Renal cortical epithelial cell (primary cell): ENCODE results near the gene ESR2. TPM values are rescaled to one million over a fixed set of nuclear protein-coding genes. Genes with fewer than 3 reads are reported as not detected.

Experiments
- DNase-seq: peaks from one replicate; pipeline ENCODE4 v3.0.0-alpha.2; 2011; ENCODE audit warnings: low read depth
- total RNA-seq: library from RNA; depleted of rRNA; stranded (reverse); fragments of >200 nt; gene quantifications from 2 replicates; pipeline ENCODE4 v1.2.3, GENCODE V29; 2014

Gene ESR2
- total RNA-seq, 1 donor from 2014 or later = 0.20 TPM

DNA sequence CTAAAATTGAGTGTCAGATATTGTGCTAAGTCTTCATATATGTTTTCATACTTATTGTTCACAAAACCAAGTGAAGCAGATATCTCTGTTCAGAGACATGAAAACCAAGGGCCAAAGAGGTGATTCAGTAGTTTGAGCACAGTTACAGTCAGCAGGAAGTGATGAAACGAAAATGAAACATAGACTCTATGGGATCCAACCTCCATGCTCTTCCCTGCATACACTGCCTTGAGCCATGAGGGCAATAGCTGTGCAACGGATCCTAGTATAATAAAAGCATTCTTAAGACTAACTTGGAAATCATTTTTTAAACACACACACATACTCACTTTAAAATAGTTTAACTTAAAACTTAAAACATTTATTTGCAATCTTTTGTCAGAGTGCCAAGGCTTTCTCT is 27.9 kb downstream of the ESR2 start:
- DNase-seq = peak; percentile 29

DNA sequence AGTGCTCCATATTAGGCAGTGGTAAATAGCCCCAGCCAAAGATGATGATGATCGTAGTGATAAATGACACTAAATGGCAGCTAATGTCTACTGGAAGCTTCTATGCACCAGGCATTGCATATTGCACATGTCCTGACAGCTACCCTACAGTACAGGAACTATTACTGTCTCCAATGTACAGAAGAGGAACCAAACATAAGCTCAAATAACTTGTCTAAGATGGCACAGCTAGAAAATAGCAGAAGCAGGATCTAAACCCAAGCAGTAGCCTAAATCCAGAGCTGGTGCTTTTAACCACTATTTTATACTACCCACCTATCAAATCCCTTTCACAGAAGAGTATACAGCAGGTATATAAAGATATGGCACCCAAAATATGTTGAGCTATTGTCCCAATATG is 28.9 kb downstream of the ESR2 start:
- DNase-seq = no peak

DNA sequence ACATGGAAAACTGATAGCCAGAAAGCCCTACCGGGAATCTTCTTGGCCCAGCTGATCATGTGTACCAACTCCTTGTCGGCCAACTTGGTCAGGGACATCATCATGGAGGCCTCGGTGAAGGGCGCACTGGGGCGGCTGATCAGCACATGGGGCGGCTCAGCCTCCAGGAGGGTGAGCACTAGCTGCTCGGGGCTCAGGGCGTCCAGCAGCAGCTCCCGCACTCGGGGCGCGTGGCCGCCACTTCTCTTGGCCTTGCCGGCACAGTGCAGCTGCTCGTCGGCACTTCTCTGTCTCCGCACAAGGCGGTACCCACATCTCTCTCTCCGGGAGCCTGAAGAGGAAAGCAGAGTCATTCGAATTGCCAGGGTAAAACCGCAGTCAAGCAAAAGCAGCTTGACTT is 33.8 kb downstream of the ESR2 start:
- DNase-seq = no peak

DNA sequence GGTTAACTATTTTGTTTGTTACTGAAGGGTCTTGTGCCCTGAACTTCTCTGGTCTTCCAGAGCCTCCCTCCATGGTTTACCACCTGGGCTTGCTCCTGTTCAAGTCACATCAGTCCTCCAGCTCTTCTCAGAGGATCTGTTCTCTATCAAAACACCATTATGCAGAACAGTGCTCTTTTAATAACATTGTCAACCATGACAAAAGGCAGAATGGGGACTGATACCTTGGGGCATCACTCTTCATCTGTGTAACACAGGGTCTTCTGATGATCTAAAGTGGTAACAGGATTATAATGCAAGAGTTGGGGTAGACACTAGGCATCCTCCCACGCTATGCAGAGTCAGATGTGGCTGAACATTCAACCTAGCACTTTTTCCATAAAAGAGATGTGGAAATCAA is 38.4 kb downstream of the ESR2 start:
- DNase-seq = no peak

DNA sequence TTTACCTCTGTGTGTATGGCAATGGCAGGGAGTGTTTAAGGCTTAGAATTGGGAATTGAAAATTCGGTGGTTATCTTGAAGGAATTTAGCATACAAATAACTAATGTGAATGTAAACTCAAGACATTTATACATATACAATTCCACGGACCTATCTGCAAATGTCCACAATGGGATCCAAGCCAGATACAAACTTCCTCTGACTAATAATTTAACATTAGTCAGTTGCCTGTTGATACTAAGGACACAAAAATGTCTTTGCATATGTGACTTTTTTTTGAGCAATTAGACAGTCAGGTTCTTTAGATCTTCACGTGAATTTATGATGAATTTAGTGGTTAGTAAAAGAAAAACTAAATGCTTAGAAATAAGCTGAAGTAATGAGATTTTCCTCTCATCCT is 40.5 kb downstream of the ESR2 start:
- DNase-seq = no peak

DNA sequence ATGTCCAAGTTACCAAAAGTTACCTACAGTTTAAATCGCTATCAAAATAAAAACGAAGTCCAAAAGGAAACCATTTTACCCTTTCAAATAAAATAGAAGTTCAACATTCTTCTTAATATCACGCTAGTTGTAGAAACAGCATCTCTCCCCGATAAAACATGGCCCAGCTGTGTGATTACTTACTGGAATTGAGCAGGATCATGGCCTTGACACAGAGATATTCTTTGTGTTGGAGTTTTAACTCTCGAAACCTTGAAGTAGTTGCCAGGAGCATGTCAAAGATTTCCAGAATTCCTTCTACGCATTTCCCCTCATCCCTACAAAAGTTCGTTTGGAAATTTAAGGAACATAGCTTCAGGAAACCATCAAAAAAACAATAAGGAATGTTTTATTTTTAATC is 44.8 kb downstream of the ESR2 start:
- DNase-seq = no peak

DNA sequence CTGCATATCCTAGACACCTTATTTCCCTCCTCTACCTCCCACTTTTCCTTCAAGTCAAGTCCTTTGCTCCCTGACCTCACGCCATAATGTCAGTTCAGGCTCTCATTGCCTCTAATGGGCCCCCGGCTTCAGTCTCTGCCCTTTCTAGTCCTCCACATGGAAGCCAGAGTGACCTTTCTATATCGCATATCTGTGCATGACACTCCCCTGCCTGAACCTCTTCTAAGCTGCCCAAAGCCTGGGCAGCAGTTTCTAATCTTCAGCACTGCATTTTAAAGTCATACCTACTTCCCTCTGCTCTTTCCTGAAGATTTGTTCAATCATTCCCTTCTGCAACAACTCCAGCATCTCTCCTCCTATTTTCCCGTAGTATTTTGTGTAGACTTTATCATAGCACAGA is 45.5 kb downstream of the ESR2 start:
- DNase-seq = no peak

DNA sequence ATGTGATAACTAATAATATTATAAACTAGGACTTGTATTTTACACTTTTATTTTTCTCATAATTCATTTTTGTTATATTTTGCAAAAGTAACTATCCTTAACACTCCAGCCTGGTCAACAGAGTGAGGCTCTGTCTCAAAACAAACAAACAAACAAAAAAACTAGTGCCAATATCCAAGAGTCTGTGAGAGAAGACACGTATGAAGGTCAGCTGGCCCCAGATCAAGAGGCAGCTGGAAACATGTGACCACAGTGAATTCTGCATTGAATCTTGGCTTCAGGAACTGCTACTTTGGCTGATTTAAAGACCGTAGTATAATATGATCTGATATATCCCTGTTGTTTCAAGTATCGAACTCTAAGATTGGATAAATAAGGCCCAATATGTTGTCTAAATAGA is 47.0 kb downstream of the ESR2 start:
- no peak for DNase-seq

DNA sequence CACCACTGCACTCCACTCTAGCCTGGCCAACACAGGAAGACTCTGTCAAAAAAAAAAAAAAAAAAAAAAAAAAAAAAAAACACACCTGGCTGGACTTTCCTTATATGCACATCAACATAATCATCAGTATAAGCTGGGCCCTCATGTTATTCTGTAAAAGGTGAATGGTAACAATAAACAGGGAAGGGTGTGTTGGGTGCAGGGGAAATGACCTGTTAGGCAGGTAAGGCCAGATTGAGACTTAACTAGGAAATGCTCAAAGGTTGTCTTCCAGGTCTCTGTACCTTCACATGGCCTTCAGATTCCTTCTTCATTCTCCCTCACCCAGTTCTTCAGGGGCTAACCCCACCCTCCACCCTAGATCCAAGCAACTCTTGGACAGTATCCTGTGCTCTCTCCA is 47.5 kb downstream of the ESR2 start:
- DNase-seq = no peak

DNA sequence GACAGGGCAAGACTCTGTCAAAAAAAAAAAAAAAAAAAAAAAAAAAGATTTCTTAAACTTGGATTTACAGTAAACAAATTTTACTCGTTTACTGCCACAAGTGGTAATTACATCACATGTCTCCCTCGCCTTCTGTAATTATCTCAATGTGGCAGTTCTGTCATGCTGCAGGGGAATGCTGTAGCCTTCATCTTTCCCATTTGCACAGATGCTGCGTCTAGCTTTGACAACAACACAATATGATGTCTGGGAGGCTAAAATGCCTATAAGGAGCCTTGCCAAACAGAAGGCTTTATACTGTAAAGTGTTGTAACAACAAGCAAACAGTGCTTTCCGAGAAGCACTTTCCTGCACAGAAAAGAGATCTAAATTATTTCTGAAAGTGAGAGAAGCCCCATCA is 48.7 kb downstream of the ESR2 start:
- DNase-seq = no peak

DNA sequence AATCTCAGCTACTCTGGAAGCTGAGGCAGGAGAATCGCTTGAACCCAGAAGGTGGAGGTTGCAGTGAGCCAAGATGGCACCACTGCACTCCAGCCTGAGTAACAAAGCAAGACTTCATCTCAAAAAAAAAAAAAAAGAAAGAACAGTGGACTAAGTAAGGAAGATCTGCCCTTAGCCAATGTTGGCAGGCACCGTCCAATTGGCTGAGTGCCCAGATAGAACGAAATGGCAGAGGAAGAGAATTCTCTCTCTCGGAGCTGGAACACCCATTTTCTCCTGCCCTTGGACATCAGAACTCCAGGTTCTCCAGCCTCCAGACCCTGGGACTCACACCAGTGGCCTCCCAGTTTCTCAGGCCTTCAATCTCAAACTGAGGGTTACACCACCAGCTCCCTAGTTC is 49.9 kb downstream of the ESR2 start:
- DNase-seq = no peak

DNA sequence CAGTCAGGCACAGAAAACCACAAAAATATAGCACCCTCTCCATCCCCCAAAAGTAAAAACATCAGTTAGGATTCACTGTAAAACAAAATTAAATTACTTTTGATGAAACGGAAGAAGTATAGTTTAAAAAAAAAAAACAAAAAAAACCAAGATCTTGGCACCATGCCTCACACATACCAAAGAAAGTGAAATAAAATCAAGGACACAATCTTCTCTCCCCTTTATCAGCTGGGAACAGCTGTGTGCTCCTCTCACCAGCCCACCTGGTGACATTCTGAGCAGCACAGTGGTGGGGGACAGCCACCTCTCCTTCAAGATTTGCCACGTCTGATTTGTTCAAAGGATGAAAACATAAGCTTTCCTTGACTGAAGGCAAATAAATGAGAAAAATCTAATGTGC is 55.5 kb downstream of the ESR2 start:
- DNase-seq = no peak

DNA sequence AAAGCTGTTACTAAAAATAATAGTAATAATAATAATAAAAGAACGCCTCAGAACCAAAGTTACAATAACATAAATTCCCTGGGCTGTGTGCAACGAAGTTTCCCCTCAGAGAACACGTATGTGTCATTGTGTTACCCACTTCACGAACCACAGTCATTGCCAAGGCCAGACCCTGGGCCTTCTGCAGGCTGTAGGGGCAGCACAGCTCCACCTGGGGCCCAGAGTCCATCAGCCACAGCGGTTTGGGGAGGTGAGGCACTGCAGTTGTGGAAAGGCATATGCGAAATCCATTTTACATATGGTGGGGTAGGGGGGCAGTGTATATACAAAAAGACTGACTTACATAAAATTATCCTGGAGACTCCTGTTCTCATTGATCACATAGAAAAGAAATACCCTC is 56.1 kb downstream of the ESR2 start:
- DNase-seq = no peak

DNA sequence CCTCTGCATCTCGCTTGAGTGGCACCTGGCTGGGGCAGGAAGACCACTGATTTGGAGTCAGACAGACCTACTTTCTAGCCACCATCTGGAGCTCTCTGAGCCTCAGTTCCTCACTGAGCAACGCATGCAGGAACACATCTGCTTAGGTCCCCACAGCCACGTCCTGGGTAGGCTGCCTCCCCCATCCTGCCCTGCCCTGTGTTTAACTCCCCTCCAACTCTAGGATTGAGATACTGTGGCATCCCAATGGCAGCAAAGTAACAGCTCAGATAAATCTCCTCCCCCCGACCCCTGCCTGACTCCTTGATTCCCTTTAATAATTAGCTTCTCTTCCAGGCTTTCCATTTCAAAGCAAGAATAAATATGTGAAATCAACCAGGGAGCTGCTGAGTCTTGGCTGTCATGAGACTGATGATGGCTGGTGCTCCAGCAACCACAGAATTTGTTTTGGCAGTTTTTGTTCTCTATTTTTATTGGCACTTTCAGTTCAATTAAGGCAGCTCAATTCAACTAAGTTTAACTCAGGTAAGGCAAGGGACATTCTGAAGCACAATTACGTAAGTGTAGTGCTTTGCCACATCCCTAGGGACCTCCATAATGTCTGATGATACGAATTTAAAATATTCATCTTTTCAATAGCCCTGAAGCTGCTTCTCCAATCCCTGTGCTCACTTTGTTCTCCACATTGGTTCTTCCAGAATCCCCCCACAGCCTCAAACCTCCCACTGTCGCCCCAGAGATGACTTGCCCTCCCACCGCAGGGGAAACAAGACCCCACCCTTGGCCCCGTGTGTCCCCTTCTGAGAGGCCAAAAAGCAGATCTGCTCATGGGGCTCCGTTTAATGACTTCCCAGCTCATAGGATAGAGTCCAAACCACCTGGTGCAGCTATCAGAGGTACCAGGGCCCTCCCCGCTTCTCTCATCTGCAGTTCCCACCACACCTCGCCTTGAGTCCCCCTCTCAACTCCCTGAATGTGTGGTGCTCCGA is 58.2 kb downstream of the ESR2 start:
- DNase-seq = peak; percentile 67

DNA sequence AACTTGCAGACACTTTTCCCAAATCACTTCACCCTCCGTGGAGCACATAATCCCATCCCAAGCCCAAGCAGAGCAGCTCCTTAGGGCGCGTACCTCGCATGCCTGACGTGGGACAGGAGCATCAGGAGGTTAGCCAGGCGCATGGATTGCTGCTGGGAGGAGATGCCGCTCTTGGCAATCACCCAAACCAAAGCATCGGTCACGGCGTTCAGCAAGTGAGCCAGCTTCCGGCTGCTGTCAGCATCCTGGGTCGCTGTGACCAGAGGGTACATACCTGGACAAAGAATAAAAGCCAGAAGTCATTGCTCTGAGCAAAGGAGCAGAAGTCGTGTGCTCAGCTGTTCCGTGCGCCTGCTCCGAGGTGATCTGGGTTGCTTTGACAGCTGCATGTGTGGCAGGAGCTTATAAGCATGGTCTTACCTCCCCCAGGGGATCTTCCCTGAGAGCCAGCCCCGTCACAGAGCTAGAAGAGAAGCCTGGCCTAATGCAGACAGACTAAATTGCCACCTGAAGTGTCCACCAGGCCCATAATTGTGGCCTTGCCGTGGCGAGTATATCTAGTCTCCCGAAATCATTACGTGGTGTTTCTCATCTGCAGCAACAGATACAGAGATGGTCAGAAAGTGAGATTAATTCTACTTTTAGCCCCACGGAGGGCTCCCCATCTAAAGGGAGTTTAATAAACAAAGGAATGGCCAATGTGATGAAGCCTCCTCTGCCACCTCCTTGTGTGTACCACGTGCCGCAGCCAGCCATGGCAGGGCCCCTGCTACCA is 59.1 kb downstream of the ESR2 start:
- DNase-seq = peak; percentile 60

DNA sequence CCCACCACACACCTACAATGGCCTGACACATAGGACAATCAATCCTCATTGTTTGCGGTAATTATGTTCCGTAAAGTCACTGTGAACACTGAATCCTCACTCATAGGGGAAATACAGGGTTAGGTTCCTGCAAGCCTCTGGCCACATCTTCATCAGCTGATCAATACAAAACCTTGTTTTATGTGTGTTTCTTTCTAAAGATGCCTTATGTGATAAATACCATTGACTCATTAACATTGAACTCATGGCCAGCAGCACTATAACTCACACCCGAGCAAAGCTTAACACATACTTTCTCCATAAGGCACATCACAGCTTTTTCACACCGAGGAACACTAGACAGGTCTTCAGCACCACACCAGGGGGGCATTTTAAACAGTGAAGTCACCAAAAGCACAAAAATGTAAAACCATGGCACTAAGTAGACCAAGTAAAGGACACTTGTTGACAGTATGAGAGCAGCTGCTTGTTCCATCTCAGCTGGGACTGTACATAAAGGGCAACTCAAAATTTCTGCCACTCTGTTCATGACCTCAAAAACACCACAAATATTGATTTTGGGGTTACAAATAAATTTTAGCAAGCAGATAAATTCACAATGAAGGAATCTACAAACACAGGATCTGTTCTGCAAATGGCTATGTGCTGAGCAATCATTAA is 60.5 kb downstream of the ESR2 start:
- no peak for DNase-seq

DNA sequence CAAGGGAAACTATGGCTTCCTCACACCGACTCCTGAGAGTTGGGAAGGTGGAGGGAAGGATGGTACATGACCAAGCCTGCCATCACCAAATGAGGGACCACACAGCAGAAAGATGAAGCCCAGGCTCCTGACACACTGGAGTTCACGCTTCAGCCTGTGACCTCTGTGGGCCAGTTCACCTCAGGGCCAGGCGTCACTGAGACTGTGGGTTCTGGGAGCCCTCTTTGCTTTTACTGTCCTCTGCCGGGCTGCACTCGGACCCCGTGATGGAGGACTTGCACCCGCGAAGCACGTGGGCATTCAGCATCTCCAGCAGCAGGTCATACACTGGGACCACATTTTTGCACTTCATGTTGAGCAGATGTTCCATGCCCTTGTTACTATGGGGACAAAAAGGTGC is 61.2 kb downstream of the ESR2 start:
- no peak for DNase-seq

DNA sequence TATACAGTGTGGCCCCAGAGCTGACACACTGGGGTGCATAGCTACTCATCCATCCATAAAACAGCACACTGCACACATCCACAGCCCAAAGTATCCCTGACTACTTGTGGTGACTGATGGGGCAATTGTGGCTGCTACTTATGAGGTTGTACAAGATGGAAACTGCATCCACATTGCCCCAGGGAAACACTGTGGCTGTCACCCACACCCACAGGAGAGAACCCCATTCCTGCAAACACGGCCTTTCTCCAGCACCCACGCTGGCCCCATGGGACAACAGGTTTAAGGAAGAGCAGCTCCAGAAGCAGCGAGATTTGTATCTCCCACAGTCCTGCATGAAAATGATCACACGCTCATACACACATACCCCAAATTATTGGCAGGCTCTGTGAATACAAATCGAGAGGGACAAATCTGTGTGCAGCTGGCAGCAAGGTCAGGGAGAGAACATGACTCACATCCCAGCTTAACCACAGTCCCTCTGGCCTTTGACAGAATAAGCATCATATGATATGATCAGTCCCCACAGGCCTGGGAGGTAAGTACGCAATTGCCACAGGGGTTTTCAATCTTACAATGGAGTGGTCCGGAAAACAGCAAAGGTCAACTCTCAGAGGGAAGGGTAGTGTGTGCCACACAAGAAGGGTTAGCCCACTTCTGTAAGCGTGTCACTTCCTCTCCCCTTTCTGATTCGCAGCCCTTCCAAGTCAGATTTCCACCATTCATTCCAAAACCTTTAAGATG is 61.9 kb downstream of the ESR2 start:
- DNase-seq = peak; percentile 78

DNA sequence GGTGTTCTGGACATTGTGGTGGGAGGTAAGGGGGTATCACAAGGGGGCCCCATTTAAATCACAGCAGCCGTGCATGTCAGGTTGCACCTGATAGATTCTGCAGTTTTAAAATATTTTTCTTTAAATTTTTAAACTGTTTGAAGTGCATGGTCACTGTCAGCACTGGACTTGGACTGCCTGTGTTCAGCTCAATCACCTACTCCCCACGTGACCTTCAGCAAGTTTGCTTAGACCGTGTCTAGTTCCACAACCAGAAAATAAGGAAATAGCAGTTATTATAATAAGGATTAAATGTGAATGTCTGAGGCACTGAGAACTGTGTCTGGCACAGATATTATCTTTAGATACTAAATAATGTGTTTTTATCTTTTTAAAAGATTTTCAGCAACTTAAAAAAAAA is 64.7 kb downstream of the ESR2 start:
- DNase-seq = no peak

DNA sequence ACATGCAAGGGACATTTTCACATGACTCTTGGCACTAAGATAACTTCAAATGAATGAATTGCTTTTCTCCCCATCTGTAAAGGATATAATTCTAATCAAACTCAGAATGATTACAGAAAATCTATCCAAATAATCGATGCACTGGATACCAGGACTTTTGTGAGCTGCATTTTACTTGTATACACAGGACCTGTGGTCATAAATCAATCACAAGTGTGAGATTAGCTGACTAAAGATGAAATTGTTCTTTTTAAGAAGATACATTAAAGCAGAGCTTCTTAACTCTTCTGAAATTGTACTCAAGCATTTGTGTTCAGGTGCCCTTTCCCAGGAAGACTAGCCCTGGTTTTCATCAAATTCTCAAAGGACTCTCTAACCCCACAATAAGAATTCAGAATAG is 66.3 kb downstream of the ESR2 start:
- no peak for DNase-seq

DNA sequence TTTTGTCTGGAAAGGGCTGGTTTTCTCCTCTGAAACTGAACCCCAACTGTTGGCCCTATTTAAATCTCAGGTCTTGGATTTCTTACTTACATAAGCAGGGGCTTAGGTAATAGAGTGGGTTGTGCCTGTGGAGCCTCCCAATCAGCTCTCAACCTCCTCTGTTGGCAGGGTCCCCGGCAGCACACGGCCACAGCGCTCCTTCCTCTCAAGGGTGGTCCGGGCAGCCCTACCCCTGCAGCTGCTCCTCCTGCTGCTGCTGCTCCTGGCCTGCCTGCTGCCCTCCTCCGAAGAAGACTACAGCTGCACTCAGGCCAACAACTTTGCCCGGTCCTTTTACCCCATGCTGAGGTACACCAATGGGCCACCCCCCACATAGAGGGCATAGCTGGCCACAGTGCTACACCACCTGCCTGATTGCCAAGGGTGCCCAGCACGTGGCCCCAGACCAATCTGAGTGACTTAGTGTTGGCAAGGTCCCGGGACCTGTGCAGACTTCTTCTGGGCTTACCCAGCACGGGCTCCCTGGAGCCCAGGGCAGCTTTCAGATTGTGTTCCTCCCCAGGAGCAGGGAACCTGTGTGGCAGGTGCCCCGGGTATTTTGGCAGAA is 68.9 kb downstream of the ESR2 start:
- DNase-seq = no peak
